ENCODE results near the gene OR4F17. TPM values are rescaled to one million over a fixed set of nuclear protein-coding genes. Genes with fewer than 3 reads are reported as not detected.
"Not testable (repeated sequence)": the region's sequence is repeated elsewhere in the genome, so short reads cannot be mapped to it uniquely, and the experiment has no call there.

OR4F17 gene
- total RNA-seq, 1 experiment from 2014 or later: not detected

GRCh38 chr19:120443-121140 is 13.7 kb downstream of the OR4F17 start:
- H3K4me2 ChIP-seq; H3K9me2 ChIP-seq (ENCODE audit: insufficient read depth); intact Hi-C loops (cut with micrococcal nuclease; ENCODE audit: unreplicated experiment); BruUV-seq (replicated peaks); H3K36me3 ChIP-seq (ENCODE audit: low read depth); H3K9me3 ChIP-seq (ENCODE audit: insufficient read depth, low read depth); H3K79me2 ChIP-seq (ENCODE audit: low read depth); DNase-seq; H3K4me1 ChIP-seq (replicated peaks; ENCODE audit: insufficient read depth); H3K27me3 ChIP-seq (ENCODE audit: insufficient read depth, low read depth); H3F3A ChIP-seq (ENCODE audit: insufficient read depth, low read depth); CTCF ChIA-PET; POLR2A ChIA-PET (ENCODE audit: unreplicated experiment); H3K4me3 ChIP-seq; H2AFZ ChIP-seq; H3K27ac ChIP-seq; H4K20me1 ChIP-seq (ENCODE audit: insufficient read depth): not testable (repeated sequence)

Other genes starting within 250 kb of the OR4F17 start
- 143 and 146 TPM in 2 replicates for gene PLPP2, start 184.3 kb downstream of the OR4F17 start, total RNA-seq (2021)
- gene MIER2, start 237.7 kb downstream of the OR4F17 start, total RNA-seq (2021): 23.3 and 25.2 TPM in 2 replicates